Keratinocyte (primary cell): ENCODE data around the gene AHNAK2. TPM values are rescaled to one million over a fixed set of nuclear protein-coding genes. Genes with fewer than 3 reads are reported as not detected.

Source experiments
- DNase-seq: peaks from one replicate; pipeline ENCODE4 v3.0.0-alpha.2; 2011; ENCODE audit warnings: low read depth, missing footprints, low spot score
- FAIRE-seq: peaks from 2 replicates; lab custom pipeline; 2011; peaks lifted over from hg19 to GRCh38; lab: Jason Lieb, UNC
- H2AFZ ChIP-seq: 2 replicates; pipeline ENCODE4 v1.6.0; 2012; ENCODE audit warnings: low read length, control low read depth, inconsistent platforms; ENCODE audit not compliant: control insufficient read depth
- H3K27ac ChIP-seq: 2 replicates; pipeline ENCODE4 v1.5.1; 2011; ENCODE audit warnings: low read length; ENCODE audit not compliant: control insufficient read depth, insufficient read depth
- H3K27me3 ChIP-seq: 3 replicates; pipeline ENCODE4 v1.6.0; 2011; ENCODE audit warnings: low read length; ENCODE audit not compliant: control insufficient read depth, insufficient read depth; ENCODE audit errors: extremely low read depth
- H3K36me3 ChIP-seq, 2 experiments: 2 replicates in 1 of 2; 3 replicates in 1 of 2; pipeline ENCODE4 v1.5.1; 2011; ENCODE audit warnings: low read length in 2 of 2, mild to moderate bottlenecking in 1 of 2; ENCODE audit not compliant: control insufficient read depth in 2 of 2, insufficient read depth in 2 of 2; ENCODE audit errors: extremely low read depth in 1 of 2
- H3K4me1 ChIP-seq: 3 replicates; pipeline ENCODE4 v1.5.1; 2011; ENCODE audit warnings: low read length; ENCODE audit not compliant: control insufficient read depth, insufficient read depth; ENCODE audit errors: extremely low read depth
- H3K4me2 ChIP-seq: 3 replicates; pipeline ENCODE4 v1.6.0; 2011; ENCODE audit warnings: low read depth, low read length; ENCODE audit not compliant: control insufficient read depth, insufficient read depth; ENCODE audit errors: extremely low read depth
- H3K4me3 ChIP-seq, 3 experiments: fragments of 200-600 bp in 1 of 3; sonication (generic) in 1 of 3; 2 replicates in 2 of 3; 3 replicates in 1 of 3; pipeline ENCODE4 v1.5.1; 2011 to 2016; ENCODE audit warnings: low read length in 3 of 3, mild to moderate bottlenecking in 3 of 3, control low read depth in 2 of 3, inconsistent platforms in 1 of 3, low read depth in 1 of 3, mixed read lengths in 1 of 3, mixed run types in 1 of 3, moderate library complexity in 1 of 3; ENCODE audit not compliant: control insufficient read depth in 2 of 3, insufficient read depth in 2 of 3; ENCODE audit errors: extremely low read depth in 1 of 3
- H3K79me2 ChIP-seq: 2 replicates; pipeline ENCODE4 v1.6.0; 2012; ENCODE audit warnings: low read length; ENCODE audit not compliant: control insufficient read depth, insufficient read depth
- H3K9ac ChIP-seq: 3 replicates; pipeline ENCODE4 v1.6.0; 2011; ENCODE audit warnings: low read length; ENCODE audit not compliant: control insufficient read depth, insufficient read depth; ENCODE audit errors: extremely low read depth
- H3K9me1 ChIP-seq: 3 replicates; pipeline ENCODE4 v1.6.0; 2011; ENCODE audit warnings: low read length; ENCODE audit not compliant: control insufficient read depth, insufficient read depth; ENCODE audit errors: extremely low read depth
- H3K9me3 ChIP-seq: 2 replicates; pipeline ENCODE4 v1.5.1; 2012; ENCODE audit warnings: low read depth, low read length; ENCODE audit not compliant: control insufficient read depth
- H4K20me1 ChIP-seq: 3 replicates; pipeline ENCODE4 v1.6.0; 2011; ENCODE audit warnings: low read length; ENCODE audit not compliant: control insufficient read depth, insufficient read depth; ENCODE audit errors: extremely low read depth
- EZH2 ChIP-seq: IDR thresholded peaks from one replicate; pipeline ENCODE4 v1.6.1; 2012; ENCODE audit warnings: inconsistent platforms, mild to moderate bottlenecking, low read length, moderate library complexity
- dilution Hi-C: fragments of 300-500 bp; cut with MboI; formaldehyde crosslinking; loops from one replicate; pipeline ENCODE4 v1.7.0; 2020; ENCODE audit warnings: low sequenced_read_pairs; ENCODE audit not compliant: extremely low pct_ligation_motif_present
- polyA plus RNA-seq, 5 experiments: library from polyadenylated mRNA; depleted of rRNA in 3 of 5; stranded (reverse) in 3 of 5; stranded (forward) in 1 of 5; unstranded in 1 of 5; fragments of >200 nt; gene quantifications; 1 replicate in 1 of 5; 2 replicates in 3 of 5; 3 replicates in 1 of 5; pipeline versions ENCODE4 v1.2.1 to v1.2.3, GENCODE V29; 2011 to 2012; ENCODE audit warnings: missing spikeins in 2 of 5, low read depth in 1 of 5, low replicate concordance in 1 of 5
- TF ChIP-seq, protein P1 (sequence below), 3 experiments: IDR thresholded peaks in 1 of 3; conservative IDR thresholded peaks in 1 of 3; optimal IDR thresholded peaks in 1 of 3; 2 replicates in 2 of 3; 3 replicates in 1 of 3; pipeline versions ENCODE3 to v1.5.1; 2011; ENCODE audit warnings: low read length in 3 of 3, mild to moderate bottlenecking in 3 of 3, moderate library complexity in 2 of 3, control low read depth in 1 of 3, inconsistent platforms in 1 of 3; ENCODE audit not compliant: insufficient read depth in 2 of 3; ENCODE audit errors: extremely low read depth in 1 of 3

Gene AHNAK2
- polyA plus RNA-seq, 1 donor (not counting 4 experiments of a cell fraction or from before 2014, with no cell fraction given): 164 TPM

DNA sequence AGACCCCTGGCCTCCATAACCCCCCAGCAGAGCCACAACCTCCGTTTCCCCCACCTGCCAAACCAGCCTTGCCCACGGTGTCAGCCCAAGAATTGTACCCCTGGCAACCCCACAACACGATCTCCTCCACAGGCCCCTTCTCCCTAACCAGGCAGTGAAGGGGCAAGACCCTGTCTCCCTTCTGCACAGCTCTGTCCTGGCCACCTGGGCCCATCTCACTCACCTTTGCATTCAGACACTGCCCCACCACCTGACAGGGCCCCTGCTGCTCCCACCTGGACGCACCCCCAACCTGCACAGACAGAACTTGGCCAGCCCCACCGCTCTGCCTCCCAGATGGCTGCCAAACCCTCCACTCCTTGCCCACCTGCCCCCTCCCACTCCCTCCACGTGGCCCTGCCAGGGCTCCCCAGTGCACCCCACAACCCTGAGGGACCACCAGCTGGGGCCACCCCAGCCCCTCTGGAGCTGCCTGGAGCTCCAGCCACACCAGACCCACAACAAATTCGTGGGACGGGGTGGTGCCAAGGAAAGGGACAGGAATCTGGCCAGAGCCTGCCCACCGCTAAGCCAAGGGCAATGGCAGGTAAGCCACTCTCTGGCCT is 11.8 kb downstream of the AHNAK2 start:
- H3K27me3 ChIP-seq: no peaks in the 10 kb centered on the region
- no peak for FAIRE-seq
- peaks cover 18% of the 10 kb centered on the region for H4K20me1 ChIP-seq
- peak overlapping the region; percentile 99 for H3K4me2 ChIP-seq
- dilution Hi-C loops: no loop called here
- H3K36me3 ChIP-seq: peaks cover 12 to 14% of the 10 kb centered on the region in 2 experiments
- H3K79me2 ChIP-seq: peaks cover 90% of the 10 kb centered on the region
- peak overlapping the region; percentile 100 for H3K9ac ChIP-seq
- peak overlapping the region; percentile 7 to 94 (median 93) for H3K4me3 ChIP-seq
- no peaks in the 10 kb centered on the region for H3K9me3 ChIP-seq
- peaks cover 47% of the 10 kb centered on the region for H3K4me1 ChIP-seq
- DNase-seq: no peak
- peak overlapping the region; percentile 98 for H3K27ac ChIP-seq
- no peak overlapping the region for H2AFZ ChIP-seq
- TF ChIP-seq, protein P1, sequence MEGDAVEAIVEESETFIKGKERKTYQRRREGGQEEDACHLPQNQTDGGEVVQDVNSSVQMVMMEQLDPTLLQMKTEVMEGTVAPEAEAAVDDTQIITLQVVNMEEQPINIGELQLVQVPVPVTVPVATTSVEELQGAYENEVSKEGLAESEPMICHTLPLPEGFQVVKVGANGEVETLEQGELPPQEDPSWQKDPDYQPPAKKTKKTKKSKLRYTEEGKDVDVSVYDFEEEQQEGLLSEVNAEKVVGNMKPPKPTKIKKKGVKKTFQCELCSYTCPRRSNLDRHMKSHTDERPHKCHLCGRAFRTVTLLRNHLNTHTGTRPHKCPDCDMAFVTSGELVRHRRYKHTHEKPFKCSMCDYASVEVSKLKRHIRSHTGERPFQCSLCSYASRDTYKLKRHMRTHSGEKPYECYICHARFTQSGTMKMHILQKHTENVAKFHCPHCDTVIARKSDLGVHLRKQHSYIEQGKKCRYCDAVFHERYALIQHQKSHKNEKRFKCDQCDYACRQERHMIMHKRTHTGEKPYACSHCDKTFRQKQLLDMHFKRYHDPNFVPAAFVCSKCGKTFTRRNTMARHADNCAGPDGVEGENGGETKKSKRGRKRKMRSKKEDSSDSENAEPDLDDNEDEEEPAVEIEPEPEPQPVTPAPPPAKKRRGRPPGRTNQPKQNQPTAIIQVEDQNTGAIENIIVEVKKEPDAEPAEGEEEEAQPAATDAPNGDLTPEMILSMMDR (optimal IDR thresholded peaks at IDR 0.05 in 1 of 3, IDR thresholded peaks at IDR 0.05 in 1 of 3, conservative IDR thresholded peaks at IDR 0.05 in 1 of 3; ENCODE audit: extremely low read depth in 1 of 3, insufficient read depth in 2 of 3, low read length in 3 of 3): no peak
- TF ChIP-seq EZH2: no peak
- peaks cover 4% of the 10 kb centered on the region for H3K9me1 ChIP-seq

DNA sequence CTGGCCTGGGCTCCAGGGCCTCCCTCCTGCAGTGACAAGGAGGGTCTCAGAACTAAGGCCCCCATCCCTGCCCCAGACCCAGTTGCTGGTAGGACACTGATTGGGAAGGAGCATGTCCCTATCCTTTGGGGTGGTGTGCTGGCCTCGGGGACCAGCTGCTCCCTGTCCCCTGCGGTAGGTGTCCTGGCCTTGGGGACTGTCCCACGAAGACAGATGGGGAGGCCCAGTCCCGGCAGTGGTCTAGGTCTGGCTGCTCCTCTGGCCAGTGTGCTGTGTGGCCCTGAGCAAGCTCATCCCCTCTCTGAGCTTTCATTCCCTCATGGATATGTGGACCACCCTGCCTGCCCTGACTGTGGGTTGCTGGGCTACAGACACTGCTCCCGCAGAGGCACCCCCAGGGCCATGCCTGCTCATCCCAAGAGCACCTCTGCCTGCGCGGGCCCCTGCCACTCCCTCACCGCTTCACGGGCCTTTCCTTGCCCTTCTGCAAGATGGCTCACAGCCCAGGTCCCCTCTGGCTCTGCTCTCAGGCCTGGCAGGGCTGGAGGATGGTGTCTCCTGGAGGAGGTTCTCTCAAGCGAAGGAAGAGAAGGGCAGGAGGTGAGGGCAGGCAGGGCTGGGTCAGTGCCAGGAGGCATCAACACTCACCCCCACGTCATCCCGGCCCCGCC is 12.5 kb downstream of the AHNAK2 start:
- no peak overlapping the region for H2AFZ ChIP-seq
- peaks cover 22% of the 10 kb centered on the region for H4K20me1 ChIP-seq
- H3K27me3 ChIP-seq: no peaks in the 10 kb centered on the region
- no peaks in the 10 kb centered on the region for H3K9me3 ChIP-seq
- H3K4me2 ChIP-seq: peak overlapping the region; percentile 99
- dilution Hi-C loops: no loop called here
- peaks cover 4% of the 10 kb centered on the region for H3K9me1 ChIP-seq
- no peak for DNase-seq
- H3K79me2 ChIP-seq: peaks cover 87% of the 10 kb centered on the region
- peak overlapping the region; percentile 33 for H3K9ac ChIP-seq
- FAIRE-seq: no peak
- H3K27ac ChIP-seq: peak overlapping the region; percentile 14
- peaks cover 41% of the 10 kb centered on the region for H3K4me1 ChIP-seq
- TF ChIP-seq, protein P1 (optimal IDR thresholded peaks at IDR 0.05 in 1 of 3, IDR thresholded peaks at IDR 0.05 in 1 of 3, conservative IDR thresholded peaks at IDR 0.05 in 1 of 3; ENCODE audit: extremely low read depth in 1 of 3, insufficient read depth in 2 of 3, low read length in 3 of 3): no peak
- no peak for TF ChIP-seq EZH2
- peaks cover 14 to 15% of the 10 kb centered on the region in 2 experiments for H3K36me3 ChIP-seq
- no peak overlapping the region for H3K4me3 ChIP-seq
